ENCODE data around the gene TMEM222. TPM values are rescaled to one million over a fixed set of nuclear protein-coding genes. Genes with fewer than 3 reads are reported as not detected.

Gene TMEM222
- total RNA-seq, 1 experiment from 2014 or later, result 27.4 TPM

DNA sequence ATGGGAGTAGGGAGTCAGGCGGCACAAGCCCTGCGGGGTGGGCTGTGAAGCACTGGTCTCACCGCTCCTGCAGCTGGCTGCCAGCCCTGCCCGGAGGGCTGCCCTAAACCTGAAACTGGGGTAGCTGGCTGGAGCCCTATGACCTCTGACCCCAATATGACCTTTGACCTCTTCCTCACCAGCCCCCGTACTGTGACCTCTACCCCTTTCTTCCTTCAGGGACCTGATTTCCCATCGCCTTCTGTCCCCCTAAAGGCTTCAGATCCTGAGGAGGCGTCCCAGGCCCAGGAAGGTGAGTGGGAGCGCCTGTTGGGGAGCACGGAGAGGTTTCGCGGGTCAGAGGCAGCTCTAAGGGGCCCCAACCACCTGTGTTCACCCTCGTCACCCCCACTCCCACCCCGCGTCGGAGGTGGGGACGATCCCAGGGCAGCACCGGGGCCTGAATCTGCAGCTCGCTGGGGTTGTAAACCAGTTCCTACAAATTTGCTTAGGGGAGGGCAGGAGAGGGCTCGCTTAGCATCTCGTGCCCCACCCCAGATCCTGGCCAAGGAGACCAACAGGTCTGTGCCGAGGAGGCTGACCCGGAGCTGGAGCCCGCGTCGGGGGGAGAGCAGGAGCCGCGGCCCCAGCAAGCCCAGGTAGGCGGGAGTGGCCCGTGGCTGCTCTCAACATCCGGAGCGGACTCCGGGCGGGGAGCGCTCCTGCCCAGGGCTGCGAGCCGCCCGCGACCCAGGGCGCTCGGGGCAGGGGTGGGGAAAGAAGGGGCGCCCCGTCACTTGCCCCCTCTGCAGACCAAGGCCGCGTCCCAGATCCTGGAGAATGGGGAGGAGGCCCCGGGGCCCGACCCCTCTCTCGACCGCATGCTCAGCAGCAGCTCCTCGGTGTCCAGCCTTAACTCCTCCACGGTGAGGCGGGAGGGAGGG is 27.2 kb downstream of the TMEM222 start:
- Histone ChIP-seq H3K9ac (ENCODE audit: low read length) (peak overlapping the region; percentile 71), H3K4me3 (ENCODE audit: low read length) (peak overlapping the region; percentile 63), H3K27ac (ENCODE audit: low read length) (no peak overlapping the region), H3K36me3 (ENCODE audit: insufficient read depth, low read length) (no peaks in the 10 kb centered on the region), H3K27me3 (ENCODE audit: low read length) (no peaks in the 10 kb centered on the region), H3K79me2 (ENCODE audit: low read length) (no peaks in the 10 kb centered on the region), H4K20me1 (ENCODE audit: insufficient read depth, low read depth, low read length) (no peaks in the 10 kb centered on the region), H3K9me3 (ENCODE audit: low read length) (no peaks in the 10 kb centered on the region), H2AFZ (ENCODE audit: low read length) (peak overlapping the region; percentile 65), H3K9me2 (replicated peaks; ENCODE audit: insufficient read depth, low read length) (no peaks in the 10 kb centered on the region), H3K4me2 (ENCODE audit: low read depth, low read length, poor library complexity, severe bottlenecking) (peak overlapping the region; percentile 92), H3K4me1 (ENCODE audit: low read length) (peaks cover 10% of the 10 kb centered on the region)
- DNase-seq, result peak; percentile 79

GRCh38 chr1:27349784-27350662 is 28.1 kb downstream of the TMEM222 start:
- no peak for DNase-seq
- no peaks in the 10 kb centered on the region for H3K36me3 ChIP-seq (ENCODE audit: insufficient read depth, low read length)
- H3K27ac ChIP-seq (ENCODE audit: low read length), result no peak overlapping the region
- no peak overlapping the region for H3K9ac ChIP-seq (ENCODE audit: low read length)
- no peak overlapping the region for H3K4me3 ChIP-seq (ENCODE audit: low read length)
- H3K79me2 ChIP-seq (ENCODE audit: low read length), result no peaks in the 10 kb centered on the region
- H3K9me2 ChIP-seq (replicated peaks; ENCODE audit: insufficient read depth, low read length), result no peaks in the 10 kb centered on the region
- peak overlapping the region; percentile 65; the same call in 1 of the 2 replicates for H2AFZ ChIP-seq (ENCODE audit: low read length)
- H4K20me1 ChIP-seq (ENCODE audit: insufficient read depth, low read depth, low read length), result no peaks in the 10 kb centered on the region
- H3K27me3 ChIP-seq (ENCODE audit: low read length), result no peaks in the 10 kb centered on the region
- peak overlapping the region; percentile 92 for H3K4me2 ChIP-seq (ENCODE audit: low read depth, low read length, poor library complexity, severe bottlenecking)
- no peaks in the 10 kb centered on the region for H3K9me3 ChIP-seq (ENCODE audit: low read length)
- H3K4me1 ChIP-seq (ENCODE audit: low read length), result peaks cover 10% of the 10 kb centered on the region

DNA sequence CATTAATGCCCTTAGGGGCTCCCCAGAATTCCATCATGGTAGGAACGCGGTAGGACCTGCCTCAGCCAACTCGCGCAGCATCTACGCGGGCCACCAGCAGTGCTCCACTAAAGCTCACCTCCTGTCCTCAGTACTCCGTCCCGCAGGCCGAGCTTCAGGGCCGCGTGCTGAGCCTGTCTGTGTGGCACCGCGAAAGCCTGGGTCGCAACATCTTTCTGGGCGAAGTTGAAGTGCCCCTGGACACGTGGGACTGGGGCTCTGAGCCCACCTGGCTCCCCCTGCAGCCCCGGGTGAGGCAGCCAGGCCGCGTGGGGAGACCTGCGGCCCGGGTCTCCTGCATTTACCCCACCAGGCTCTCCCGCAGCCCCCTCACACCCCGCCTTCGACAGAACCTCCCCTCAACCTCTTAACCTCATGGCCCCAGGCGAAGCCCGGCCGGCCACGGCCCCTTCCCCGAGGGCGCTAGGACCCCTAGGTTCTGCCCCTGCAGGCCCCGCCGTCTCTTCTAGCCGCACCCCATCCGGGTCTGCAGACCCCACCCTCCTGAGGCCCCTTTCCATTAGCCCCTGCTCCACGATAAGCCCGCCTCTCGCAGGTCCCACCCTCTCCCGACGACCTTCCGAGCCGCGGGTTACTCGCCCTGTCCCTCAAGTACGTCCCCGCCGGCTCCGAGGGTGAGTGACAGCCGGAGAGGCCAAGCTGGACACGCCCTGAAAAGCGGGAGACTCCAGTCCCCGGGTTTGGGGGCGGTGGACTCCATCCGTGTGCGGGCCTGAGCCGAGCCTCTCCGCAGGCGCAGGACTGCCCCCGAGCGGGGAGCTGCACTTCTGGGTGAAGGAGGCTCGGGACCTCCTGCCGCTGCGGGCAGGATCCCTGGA is 28.9 kb downstream of the TMEM222 start:
- H3K9me2 ChIP-seq (replicated peaks; ENCODE audit: insufficient read depth, low read length), result no peaks in the 10 kb centered on the region
- H3K79me2 ChIP-seq (ENCODE audit: low read length), result no peaks in the 10 kb centered on the region
- H2AFZ ChIP-seq (ENCODE audit: low read length), result no peak overlapping the region
- no peak overlapping the region for H3K4me2 ChIP-seq (ENCODE audit: low read depth, low read length, poor library complexity, severe bottlenecking)
- H3K9me3 ChIP-seq (ENCODE audit: low read length), result no peaks in the 10 kb centered on the region
- H4K20me1 ChIP-seq (ENCODE audit: insufficient read depth, low read depth, low read length), result no peaks in the 10 kb centered on the region
- H3K27me3 ChIP-seq (ENCODE audit: low read length), result no peaks in the 10 kb centered on the region
- no peak for DNase-seq
- no peak overlapping the region for H3K4me3 ChIP-seq (ENCODE audit: low read length)
- peaks cover 10% of the 10 kb centered on the region for H3K4me1 ChIP-seq (ENCODE audit: low read length)
- no peaks in the 10 kb centered on the region for H3K36me3 ChIP-seq (ENCODE audit: insufficient read depth, low read length)
- no peak overlapping the region for H3K27ac ChIP-seq (ENCODE audit: low read length)
- no peak overlapping the region for H3K9ac ChIP-seq (ENCODE audit: low read length)

- H3K4me2 ChIP-seq (ENCODE audit: low read depth, low read length, poor library complexity, severe bottlenecking), result no peak overlapping the region
- H3K36me3 ChIP-seq (ENCODE audit: insufficient read depth, low read length), result no peaks in the 10 kb centered on the region
- no peaks in the 10 kb centered on the region for H3K9me3 ChIP-seq (ENCODE audit: low read length)
- no peak overlapping the region for H3K9ac ChIP-seq (ENCODE audit: low read length)
- peaks cover 15% of the 10 kb centered on the region for H3K4me1 ChIP-seq (ENCODE audit: low read length)
- no peak overlapping the region for H3K27ac ChIP-seq (ENCODE audit: low read length)
- no peaks in the 10 kb centered on the region for H4K20me1 ChIP-seq (ENCODE audit: insufficient read depth, low read depth, low read length)
- no peak overlapping the region for H2AFZ ChIP-seq (ENCODE audit: low read length)
- no peak overlapping the region for H3K4me3 ChIP-seq (ENCODE audit: low read length)
- H3K27me3 ChIP-seq (ENCODE audit: low read length), result no peaks in the 10 kb centered on the region
- H3K9me2 ChIP-seq (replicated peaks; ENCODE audit: insufficient read depth, low read length), result no peaks in the 10 kb centered on the region
- DNase-seq, result no peak
- H3K79me2 ChIP-seq (ENCODE audit: low read length), result no peaks in the 10 kb centered on the region
Observed at GRCh38 chr1:27351541-27352107, 29.7 kb downstream of the TMEM222 start.

- Histone ChIP-seq H3K9me3 (ENCODE audit: low read length) (no peaks in the 10 kb centered on the region), H3K4me3 (ENCODE audit: low read length) (no peak overlapping the region), H3K9ac (ENCODE audit: low read length) (no peak overlapping the region), H3K27me3 (ENCODE audit: low read length) (no peaks in the 10 kb centered on the region), H2AFZ (ENCODE audit: low read length) (no peak overlapping the region), H4K20me1 (ENCODE audit: insufficient read depth, low read depth, low read length) (no peaks in the 10 kb centered on the region), H3K4me2 (ENCODE audit: low read depth, low read length, poor library complexity, severe bottlenecking) (no peak overlapping the region), H3K4me1 (ENCODE audit: low read length) (peaks cover 23% of the 10 kb centered on the region), H3K27ac (ENCODE audit: low read length) (no peak overlapping the region), H3K79me2 (ENCODE audit: low read length) (no peaks in the 10 kb centered on the region), H3K36me3 (ENCODE audit: insufficient read depth, low read length) (no peaks in the 10 kb centered on the region), H3K9me2 (replicated peaks; ENCODE audit: insufficient read depth, low read length) (no peaks in the 10 kb centered on the region)
- no peak for DNase-seq
Observed at GRCh38 chr1:27353166-27353565, 31.2 kb downstream of the TMEM222 start.

DNA sequence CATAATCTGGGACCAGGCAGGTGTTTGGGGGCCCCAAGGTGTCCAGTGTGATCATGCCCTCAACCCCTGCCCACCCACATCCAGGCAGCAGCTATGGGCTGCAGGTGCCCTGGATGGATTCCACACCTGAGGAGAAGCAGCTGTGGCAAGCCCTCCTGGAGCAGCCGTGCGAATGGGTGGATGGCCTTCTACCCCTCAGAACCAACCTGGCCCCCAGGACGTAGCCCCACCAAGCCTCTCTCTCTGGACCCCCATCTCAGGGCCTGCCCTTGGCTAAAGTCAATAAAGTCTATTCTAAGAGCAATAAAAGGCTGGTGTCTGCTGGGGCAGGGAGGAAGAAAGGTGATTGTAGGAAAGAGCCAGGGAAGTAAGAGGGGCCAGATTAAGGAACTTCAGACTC is 31.7 kb downstream of the TMEM222 start:
- Histone ChIP-seq H4K20me1 (ENCODE audit: insufficient read depth, low read depth, low read length) (no peaks in the 10 kb centered on the region), H3K27ac (ENCODE audit: low read length) (no peak overlapping the region), H2AFZ (ENCODE audit: low read length) (no peak overlapping the region), H3K36me3 (ENCODE audit: insufficient read depth, low read length) (no peaks in the 10 kb centered on the region), H3K4me1 (ENCODE audit: low read length) (peaks cover 23% of the 10 kb centered on the region), H3K9ac (ENCODE audit: low read length) (no peak overlapping the region), H3K4me2 (ENCODE audit: low read depth, low read length, poor library complexity, severe bottlenecking) (no peak overlapping the region), H3K79me2 (ENCODE audit: low read length) (no peaks in the 10 kb centered on the region), H3K9me2 (replicated peaks; ENCODE audit: insufficient read depth, low read length) (no peaks in the 10 kb centered on the region), H3K9me3 (ENCODE audit: low read length) (no peaks in the 10 kb centered on the region), H3K4me3 (ENCODE audit: low read length) (no peak overlapping the region), H3K27me3 (ENCODE audit: low read length) (no peaks in the 10 kb centered on the region)
- DNase-seq, result no peak

DNA sequence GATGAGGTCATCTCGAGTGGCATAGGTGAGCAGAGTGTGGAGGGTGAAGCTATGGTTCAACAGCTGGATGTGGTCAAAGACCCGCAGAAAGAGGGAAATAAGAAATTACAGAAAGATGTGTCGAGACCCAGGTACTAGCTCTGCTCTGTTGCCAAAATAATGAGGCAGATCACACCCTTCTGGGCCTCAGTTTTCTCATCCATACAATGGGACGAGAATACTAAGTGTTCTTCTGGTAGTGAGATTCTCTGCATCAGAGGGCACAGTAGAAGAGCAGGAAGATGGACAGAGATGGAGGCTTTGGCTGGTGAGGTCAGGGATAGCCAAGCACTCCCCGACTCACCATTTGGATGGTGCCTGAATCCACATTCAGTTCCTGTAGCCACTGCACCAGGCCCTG is 33.7 kb downstream of the TMEM222 start:
- no peak overlapping the region for H3K4me3 ChIP-seq (ENCODE audit: low read length)
- no peaks in the 10 kb centered on the region for H3K9me3 ChIP-seq (ENCODE audit: low read length)
- H2AFZ ChIP-seq (ENCODE audit: low read length), result no peak overlapping the region
- no peak overlapping the region for H3K27ac ChIP-seq (ENCODE audit: low read length)
- no peak for DNase-seq
- H3K9ac ChIP-seq (ENCODE audit: low read length), result no peak overlapping the region
- no peaks in the 10 kb centered on the region for H3K9me2 ChIP-seq (replicated peaks; ENCODE audit: insufficient read depth, low read length)
- no peak overlapping the region for H3K4me2 ChIP-seq (ENCODE audit: low read depth, low read length, poor library complexity, severe bottlenecking)
- H4K20me1 ChIP-seq (ENCODE audit: insufficient read depth, low read depth, low read length), result no peaks in the 10 kb centered on the region
- H3K27me3 ChIP-seq (ENCODE audit: low read length), result no peaks in the 10 kb centered on the region
- no peaks in the 10 kb centered on the region for H3K36me3 ChIP-seq (ENCODE audit: insufficient read depth, low read length)
- no peaks in the 10 kb centered on the region for H3K79me2 ChIP-seq (ENCODE audit: low read length)
- peaks cover 13% of the 10 kb centered on the region for H3K4me1 ChIP-seq (ENCODE audit: low read length)
